ENCODE measurements around the gene APOA1.

APOA1 gene

GRCh38 chr11:116787786-116788486 is 49.5 kb downstream of the APOA1 start, which contains the start of gene ZPR1:
Gene ZPR1 (minus strand): TSS chr11:116788023. CDS start chr11:116787990, 33 bp downstream.
- Histone ChIP-seq H2BK12ac (ENCODE audit: low read length) (peak within 1 kb of the TSS; percentile 41), H4K8ac (ENCODE audit: low read depth, low read length) (peak within 1 kb of the TSS; percentile 95), H3K79me2 (ENCODE audit: control insufficient read depth, insufficient read depth, low read length, poor library complexity) (peaks cover 9% of the 10 kb centered on the region), H3K79me1 (ENCODE audit: low read length) (peaks cover 7% of the 10 kb centered on the region), H3K9ac (ENCODE audit: low read length) (peak within 1 kb of the TSS; percentile 90), H3K27me3 (ENCODE audit: insufficient read depth, low read length) (no peaks in the 10 kb centered on the region), H2AK5ac (ENCODE audit: low read length) (peak within 1 kb of the TSS; percentile 89), H3K18ac (ENCODE audit: low read length) (peak within 1 kb of the TSS; percentile 91), H4K12ac (ENCODE audit: low read depth, low read length) (peak within 1 kb of the TSS; percentile 83), H3K4me1 (ENCODE audit: control insufficient read depth in 1 of 2, insufficient read depth in 2 of 2, low read length in 2 of 2) (peaks cover 18 to 27% of the 10 kb centered on the region in 2 experiments), H2BK5ac (ENCODE audit: low read depth, low read length, poor library complexity) (peak within 1 kb of the TSS; percentile 50), H3K4me3 (ENCODE audit: low read depth, low read length) (peak within 1 kb of the TSS; percentile 96), H2AFZ (ENCODE audit: insufficient read depth, low read length, poor library complexity) (peak within 1 kb of the TSS; percentile 69), H3K23ac (ENCODE audit: low read length) (no peak within 1 kb of the TSS), H3K4me2 (ENCODE audit: low read length) (peak within 1 kb of the TSS; percentile 96), H3K27ac (ENCODE audit: low read depth, low read length) (peak within 1 kb of the TSS; percentile 14), H2BK120ac (ENCODE audit: insufficient read depth, low read length, poor library complexity) (peak within 1 kb of the TSS; percentile 85), H3K9me3 (ENCODE audit: insufficient read depth, low read depth, low read length) (peaks cover 2% of the 10 kb centered on the region), H3K36me3 (ENCODE audit: control insufficient read depth in 1 of 2, insufficient read depth in 2 of 2, low read length in 2 of 2) (peaks cover 21 to 31% of the 10 kb centered on the region in 2 experiments), H4K91ac (ENCODE audit: low read depth, low read length) (peak within 1 kb of the TSS; percentile 93), H3K4ac (ENCODE audit: low read depth, low read length) (peak within 1 kb of the TSS; percentile 93), H3K14ac (ENCODE audit: low read length) (peak within 1 kb of the TSS; percentile 69)
- peak; percentile 54 to 63 for DNase-seq
- WGBS (ENCODE audit: extremely low coverage, insufficient coverage, insufficient read length), result no CpG with 5 or more reads among the region's 56 CpGs

DNA sequence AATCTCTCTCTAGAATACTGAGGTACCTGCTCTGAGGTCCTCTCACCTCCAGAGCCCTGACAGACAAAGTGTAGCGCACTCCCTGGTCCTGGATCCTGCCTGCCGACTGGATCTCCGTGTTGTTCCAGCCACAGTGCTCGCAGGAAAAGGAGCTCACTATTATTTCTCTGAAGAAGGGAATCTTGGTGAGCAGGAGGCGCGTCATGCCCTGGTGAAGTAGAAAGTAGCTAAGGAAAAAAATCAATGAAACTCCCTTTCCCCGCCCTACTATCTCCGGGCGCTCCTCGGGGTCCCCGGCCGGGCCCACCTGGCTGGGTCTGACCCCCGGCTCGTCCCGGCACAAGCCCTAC is 50.0 kb downstream of the APOA1 start:
- Histone ChIP-seq H3K27me3 (ENCODE audit: insufficient read depth, low read length) (no peaks in the 10 kb centered on the region), H2BK5ac (ENCODE audit: low read depth, low read length, poor library complexity) (peak overlapping the region; percentile 31)
- peak in 1 of 2 donors; percentile 18 for DNase-seq

GRCh38 chr11:116786966-116787365 is 50.5 kb downstream of the APOA1 start:
- H2BK120ac ChIP-seq (ENCODE audit: insufficient read depth, low read length, poor library complexity), result no peak overlapping the region
- peak overlapping the region; percentile 96 for H3K4me2 ChIP-seq (ENCODE audit: low read length)
- no peak for DNase-seq
- H2AK5ac ChIP-seq (ENCODE audit: low read length), result no peak overlapping the region
- H2BK12ac ChIP-seq (ENCODE audit: low read length), result no peak overlapping the region
- H4K91ac ChIP-seq (ENCODE audit: low read depth, low read length), result no peak overlapping the region
- H3K4me1 ChIP-seq (ENCODE audit: control insufficient read depth in 1 of 2, insufficient read depth in 2 of 2, low read length in 2 of 2), result peaks cover 13 to 19% of the 10 kb centered on the region in 2 experiments
- no peaks in the 10 kb centered on the region for H3K27me3 ChIP-seq (ENCODE audit: insufficient read depth, low read length)
- H3K9me3 ChIP-seq (ENCODE audit: insufficient read depth, low read depth, low read length), result peaks cover 2% of the 10 kb centered on the region
- no peak overlapping the region for H3K23ac ChIP-seq (ENCODE audit: low read length)
- H3K9ac ChIP-seq (ENCODE audit: low read length), result no peak overlapping the region
- peaks cover 7% of the 10 kb centered on the region for H3K79me1 ChIP-seq (ENCODE audit: low read length)
- H2BK5ac ChIP-seq (ENCODE audit: low read depth, low read length, poor library complexity), result no peak overlapping the region
- no peak overlapping the region for H3K27ac ChIP-seq (ENCODE audit: low read depth, low read length)
- no peak overlapping the region for H4K8ac ChIP-seq (ENCODE audit: low read depth, low read length)
- peaks cover 24 to 38% of the 10 kb centered on the region in 2 experiments for H3K36me3 ChIP-seq (ENCODE audit: control insufficient read depth in 1 of 2, insufficient read depth in 2 of 2, low read length in 2 of 2)
- peaks cover 9% of the 10 kb centered on the region for H3K79me2 ChIP-seq (ENCODE audit: control insufficient read depth, insufficient read depth, low read length, poor library complexity)
- H3K4me3 ChIP-seq (ENCODE audit: low read depth, low read length), result no peak overlapping the region
- no peak overlapping the region for H3K14ac ChIP-seq (ENCODE audit: low read length)
- no peak overlapping the region for H2AFZ ChIP-seq (ENCODE audit: insufficient read depth, low read length, poor library complexity)
- no peak overlapping the region for H3K18ac ChIP-seq (ENCODE audit: low read length)
- no peak overlapping the region for H4K12ac ChIP-seq (ENCODE audit: low read depth, low read length)
- peak overlapping the region; percentile 93 for H3K4ac ChIP-seq (ENCODE audit: low read depth, low read length)
- WGBS (ENCODE audit: extremely low coverage, insufficient coverage, insufficient read length), result no CpG with 5 or more reads among the region's 5 CpGs

More for the DNA sequence above, 50.0 kb downstream of the APOA1 start:
- H2BK12ac ChIP-seq (ENCODE audit: low read length), result no peak overlapping the region
- H4K8ac ChIP-seq (ENCODE audit: low read depth, low read length), result peak overlapping the region; percentile 57
- H3K4ac ChIP-seq (ENCODE audit: low read depth, low read length), result peak overlapping the region; percentile 93
- H3K23ac ChIP-seq (ENCODE audit: low read length), result no peak overlapping the region
- no CpG with 5 or more reads among the region's 15 CpGs for WGBS (ENCODE audit: extremely low coverage, insufficient coverage, insufficient read length)
- peak overlapping the region; percentile 96 for H3K4me2 ChIP-seq (ENCODE audit: low read length)
- peaks cover 13 to 22% of the 10 kb centered on the region in 2 experiments for H3K4me1 ChIP-seq (ENCODE audit: control insufficient read depth in 1 of 2, insufficient read depth in 2 of 2, low read length in 2 of 2)
- H3K79me1 ChIP-seq (ENCODE audit: low read length), result peaks cover 7% of the 10 kb centered on the region
- H2AK5ac ChIP-seq (ENCODE audit: low read length), result peak overlapping the region; percentile 41
- peaks cover 24 to 35% of the 10 kb centered on the region in 2 experiments for H3K36me3 ChIP-seq (ENCODE audit: control insufficient read depth in 1 of 2, insufficient read depth in 2 of 2, low read length in 2 of 2)
- peak overlapping the region; percentile 36 for H3K14ac ChIP-seq (ENCODE audit: low read length)
- peak overlapping the region; percentile 69 for H2AFZ ChIP-seq (ENCODE audit: insufficient read depth, low read length, poor library complexity)
- H3K18ac ChIP-seq (ENCODE audit: low read length), result peak overlapping the region; percentile 33
- H3K27ac ChIP-seq (ENCODE audit: low read depth, low read length), result no peak overlapping the region
- peaks cover 2% of the 10 kb centered on the region for H3K9me3 ChIP-seq (ENCODE audit: insufficient read depth, low read depth, low read length)
- H4K12ac ChIP-seq (ENCODE audit: low read depth, low read length), result peak overlapping the region; percentile 35
- H2BK120ac ChIP-seq (ENCODE audit: insufficient read depth, low read length, poor library complexity), result peak overlapping the region; percentile 57
- H3K4me3 ChIP-seq (ENCODE audit: low read depth, low read length), result peak overlapping the region; percentile 96
- peaks cover 9% of the 10 kb centered on the region for H3K79me2 ChIP-seq (ENCODE audit: control insufficient read depth, insufficient read depth, low read length, poor library complexity)
- peak overlapping the region; percentile 62 for H4K91ac ChIP-seq (ENCODE audit: low read depth, low read length)
- H3K9ac ChIP-seq (ENCODE audit: low read length), result peak overlapping the region; percentile 85

GRCh38 chr11:116786326-116786725 is 51.1 kb downstream of the APOA1 start:
- no peak overlapping the region for H3K27ac ChIP-seq (ENCODE audit: low read depth, low read length)
- H3K4me1 ChIP-seq (ENCODE audit: control insufficient read depth in 1 of 2, insufficient read depth in 2 of 2, low read length in 2 of 2), result peaks cover 13 to 16% of the 10 kb centered on the region in 2 experiments
- H4K8ac ChIP-seq (ENCODE audit: low read depth, low read length), result no peak overlapping the region
- H3K9me3 ChIP-seq (ENCODE audit: insufficient read depth, low read depth, low read length), result peaks cover 2% of the 10 kb centered on the region
- no peak overlapping the region for H3K4me3 ChIP-seq (ENCODE audit: low read depth, low read length)
- H3K4me2 ChIP-seq (ENCODE audit: low read length), result no peak overlapping the region
- H3K14ac ChIP-seq (ENCODE audit: low read length), result no peak overlapping the region
- H2AFZ ChIP-seq (ENCODE audit: insufficient read depth, low read length, poor library complexity), result no peak overlapping the region
- H3K23ac ChIP-seq (ENCODE audit: low read length), result no peak overlapping the region
- DNase-seq, result no peak
- H4K12ac ChIP-seq (ENCODE audit: low read depth, low read length), result no peak overlapping the region
- H3K18ac ChIP-seq (ENCODE audit: low read length), result no peak overlapping the region
- no CpG with 5 or more reads among the region's 2 CpGs for WGBS (ENCODE audit: extremely low coverage, insufficient coverage, insufficient read length)
- no peaks in the 10 kb centered on the region for H3K27me3 ChIP-seq (ENCODE audit: insufficient read depth, low read length)
- peaks cover 9% of the 10 kb centered on the region for H3K79me2 ChIP-seq (ENCODE audit: control insufficient read depth, insufficient read depth, low read length, poor library complexity)
- H4K91ac ChIP-seq (ENCODE audit: low read depth, low read length), result no peak overlapping the region
- H2BK12ac ChIP-seq (ENCODE audit: low read length), result no peak overlapping the region
- H2BK5ac ChIP-seq (ENCODE audit: low read depth, low read length, poor library complexity), result no peak overlapping the region
- H3K79me1 ChIP-seq (ENCODE audit: low read length), result peaks cover 7% of the 10 kb centered on the region
- H3K4ac ChIP-seq (ENCODE audit: low read depth, low read length), result no peak overlapping the region
- no peak overlapping the region for H2AK5ac ChIP-seq (ENCODE audit: low read length)
- no peak overlapping the region for H3K9ac ChIP-seq (ENCODE audit: low read length)
- no peak overlapping the region for H2BK120ac ChIP-seq (ENCODE audit: insufficient read depth, low read length, poor library complexity)
- peaks cover 29 to 41% of the 10 kb centered on the region in 2 experiments for H3K36me3 ChIP-seq (ENCODE audit: control insufficient read depth in 1 of 2, insufficient read depth in 2 of 2, low read length in 2 of 2)
